Stimulated activated naive CD4-positive, alpha-beta T cell (primary cell): Measurements from ENCODE around the gene CLDN17.

ENCODE experiments used
- DNase-seq, 6 experiments: peaks; one replicate each; lab custom pipeline; 2025; lab: John Stamatoyannopoulos, UW

Gene CLDN17, protein sequence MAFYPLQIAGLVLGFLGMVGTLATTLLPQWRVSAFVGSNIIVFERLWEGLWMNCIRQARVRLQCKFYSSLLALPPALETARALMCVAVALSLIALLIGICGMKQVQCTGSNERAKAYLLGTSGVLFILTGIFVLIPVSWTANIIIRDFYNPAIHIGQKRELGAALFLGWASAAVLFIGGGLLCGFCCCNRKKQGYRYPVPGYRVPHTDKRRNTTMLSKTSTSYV

DNA sequence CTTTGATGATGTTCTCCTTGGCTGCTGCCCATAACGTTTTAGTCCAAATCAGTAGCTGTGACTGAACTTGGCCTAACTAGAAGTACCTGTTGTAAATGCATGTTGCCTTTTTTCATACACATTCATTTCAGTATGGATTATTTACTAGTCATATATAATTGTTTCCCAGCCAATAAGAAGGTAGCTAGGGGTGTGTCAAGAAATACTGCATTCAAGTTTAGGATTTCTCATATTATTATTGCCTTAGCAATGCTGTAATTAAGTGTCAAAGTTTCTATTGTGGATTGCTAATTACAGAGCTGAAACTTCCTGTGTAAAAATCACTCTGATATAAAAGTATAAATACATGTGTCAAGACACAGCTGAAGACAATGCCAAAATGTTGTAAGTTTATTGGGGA is at the start of gene CLDN17:
Gene CLDN17, minus strand, starts transcription at position 101 of the 400 bp plus-strand sequence. CDS start 188 bp downstream, outside the sequence.
- no peak for DNase-seq

DNA sequence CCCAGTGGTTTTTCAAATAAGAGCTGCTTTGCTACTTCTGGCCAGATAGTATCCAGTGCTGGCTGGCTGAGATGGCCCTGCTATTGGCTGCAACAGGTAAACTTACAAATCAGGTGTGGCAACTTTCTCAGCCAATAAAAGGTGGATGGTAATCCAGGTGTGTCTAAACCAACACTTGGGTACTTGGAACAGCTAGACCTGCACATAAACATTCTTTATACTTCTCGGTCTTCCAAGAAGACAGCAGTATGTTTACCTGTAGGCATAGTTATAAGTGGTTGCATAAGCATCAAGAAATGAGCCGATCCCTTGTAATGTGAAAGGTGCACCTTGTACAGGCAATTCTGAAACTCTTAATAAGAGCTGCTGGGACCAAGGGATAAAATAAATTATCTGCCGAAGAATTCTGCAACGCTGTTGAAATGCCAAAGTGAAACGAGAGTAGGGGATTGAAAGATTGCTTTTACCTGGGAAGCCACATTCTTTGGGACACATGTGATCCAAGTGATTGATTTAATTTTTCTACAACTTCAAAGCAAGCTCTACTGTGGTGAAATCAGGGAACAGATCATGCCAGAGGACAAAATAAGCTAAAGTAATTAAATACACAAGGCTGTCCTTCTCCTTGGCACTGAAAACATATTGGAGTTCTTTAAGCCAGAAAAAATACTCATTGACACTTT is 49.6 kb upstream of the CLDN17 start, which contains the start of gene CLDN8:
Gene CLDN8, minus strand, starts transcription at position 57 of the 683 bp plus-strand sequence. CDS start 172 bp downstream, outside the sequence.
- no peak for DNase-seq

- DNase-seq, result no peak
Measured at GRCh38 chr21:30211071-30211470, 44.5 kb upstream of the CLDN17 start.

DNA sequence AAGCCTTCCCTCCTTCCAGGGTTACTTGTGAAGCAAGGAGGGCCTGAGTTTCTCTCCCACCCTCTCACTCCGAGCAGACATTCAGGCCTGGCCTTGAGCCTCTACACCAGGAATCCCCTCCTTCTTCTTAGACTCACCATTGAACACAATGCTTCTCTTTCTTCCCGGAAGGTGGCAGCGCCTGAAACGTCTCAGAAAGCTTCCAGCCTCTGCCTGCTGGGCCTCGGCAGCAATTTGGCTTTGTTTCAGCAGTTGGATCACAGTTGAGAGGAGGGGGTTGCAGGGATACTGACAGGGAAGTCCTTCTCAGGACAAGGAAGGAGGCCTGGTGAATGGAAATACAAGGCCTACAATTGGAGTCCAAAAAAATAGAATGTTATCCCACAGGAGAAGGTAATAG is 43.0 kb upstream of the CLDN17 start:
- DNase-seq, result no peak

DNA sequence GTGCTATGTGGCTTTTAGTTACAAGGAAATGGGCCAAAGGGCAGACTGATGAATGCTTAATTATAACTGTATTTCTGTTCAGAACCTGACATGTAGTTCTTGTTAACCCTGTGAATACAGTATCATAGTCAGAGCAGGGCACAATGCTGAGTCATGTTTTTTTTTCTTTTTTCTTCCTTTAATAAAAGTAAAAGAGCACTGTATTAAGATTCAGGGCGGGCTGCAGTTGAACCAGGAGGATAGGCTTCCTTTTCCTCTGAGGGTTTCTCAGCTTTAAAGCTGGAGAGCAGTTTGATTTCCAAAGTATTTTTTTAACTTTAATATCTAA is 40.6 kb upstream of the CLDN17 start:
- no peak for DNase-seq

DNA sequence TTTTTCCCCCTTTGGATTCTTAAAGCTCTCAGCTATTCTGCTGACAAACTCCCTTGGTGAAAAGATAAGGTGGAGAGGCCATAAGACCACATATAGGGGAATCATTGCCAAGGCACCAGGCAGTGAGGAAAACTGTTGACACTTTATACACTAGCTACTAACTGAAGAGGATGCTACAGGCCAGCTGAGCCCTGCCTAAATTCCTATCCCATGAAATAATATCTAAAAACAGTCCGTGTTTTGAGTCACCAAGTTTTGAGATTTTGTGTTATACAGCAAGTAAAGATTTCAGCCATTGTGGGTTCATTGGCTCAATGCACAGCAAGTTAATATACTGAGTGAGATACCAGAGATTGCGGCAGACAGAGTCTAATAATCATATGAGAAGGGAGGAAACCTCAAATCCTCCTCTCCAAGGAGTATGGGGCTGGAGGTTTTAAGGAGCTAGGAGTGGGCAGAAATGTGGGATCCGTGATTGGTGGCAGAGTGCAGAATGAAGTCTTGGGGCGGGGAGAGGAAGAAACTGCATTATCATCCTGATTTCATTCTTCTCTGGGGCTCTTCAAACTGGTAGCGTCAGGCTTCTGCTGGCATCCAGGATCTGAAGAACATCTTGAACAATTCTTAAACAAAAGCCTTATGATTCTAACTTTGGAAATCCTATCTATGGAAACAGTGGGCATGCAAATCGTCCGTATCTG is 40.1 kb upstream of the CLDN17 start:
- DNase-seq, result no peak

DNA sequence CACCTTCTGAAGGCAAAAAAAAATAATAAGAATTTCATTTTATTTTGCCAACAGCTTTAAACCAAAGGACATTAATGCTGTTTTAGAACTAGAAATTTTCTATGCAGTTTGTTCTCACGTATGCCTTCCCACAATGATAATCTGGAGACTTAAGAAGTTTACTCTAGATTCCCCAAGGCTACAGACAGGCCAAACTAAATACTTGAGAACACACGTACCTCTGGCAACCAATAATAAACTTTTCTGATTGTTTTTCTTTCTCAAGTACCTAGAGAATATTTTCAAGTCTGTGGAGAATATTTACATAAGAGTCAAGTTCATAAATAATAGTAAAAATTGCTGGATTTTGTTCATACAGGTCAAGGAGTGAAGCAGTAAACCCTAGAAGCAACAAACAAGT is 33.4 kb upstream of the CLDN17 start:
- no peak for DNase-seq

DNA sequence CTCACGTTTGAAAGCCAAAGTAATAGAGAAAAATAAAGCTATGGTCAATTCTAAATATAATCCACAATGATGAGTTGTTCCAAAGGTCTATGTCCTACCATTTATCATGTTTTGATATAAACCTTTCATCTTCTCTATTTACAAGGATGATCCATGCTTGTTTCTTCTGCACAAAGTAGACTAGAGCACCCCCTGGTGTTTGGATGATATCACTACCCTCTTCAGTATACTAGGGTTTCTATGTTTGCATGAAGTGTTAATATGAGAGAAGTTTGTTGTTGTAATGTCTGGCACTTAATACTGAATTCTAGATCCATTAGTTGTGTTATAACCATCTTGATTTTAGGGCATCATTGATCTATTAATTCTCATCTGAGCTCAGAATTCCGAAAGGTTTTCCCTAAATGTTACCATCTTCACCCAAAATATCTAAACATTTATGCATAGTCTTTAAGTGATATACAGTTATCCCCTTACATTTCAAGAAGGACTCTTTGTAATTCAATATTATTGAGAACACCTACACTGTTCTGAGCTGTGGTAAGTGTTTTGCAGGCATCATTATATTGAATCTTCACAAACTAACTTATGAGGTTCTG is 28.2 kb upstream of the CLDN17 start:
- DNase-seq, result no peak

DNA sequence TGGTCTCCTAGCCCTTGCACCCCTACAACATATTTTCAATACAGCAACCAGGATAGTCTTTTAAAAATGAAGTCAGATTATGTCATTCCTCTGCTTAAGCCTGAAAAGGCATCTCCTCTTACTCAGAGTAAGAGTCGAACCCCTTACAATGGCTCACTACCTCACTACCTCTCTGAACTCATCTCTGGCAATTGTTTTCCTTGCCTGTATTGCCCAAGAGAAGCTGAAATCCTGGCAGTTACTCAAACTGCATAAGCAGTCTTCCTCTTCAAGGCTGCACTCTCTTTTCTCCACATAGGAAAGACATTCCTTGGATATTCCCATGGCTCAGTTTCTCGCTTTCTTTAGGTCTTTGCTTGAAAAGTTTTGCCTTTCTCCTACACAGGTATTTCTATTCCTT is 26.6 kb upstream of the CLDN17 start:
- no peak for DNase-seq

DNA sequence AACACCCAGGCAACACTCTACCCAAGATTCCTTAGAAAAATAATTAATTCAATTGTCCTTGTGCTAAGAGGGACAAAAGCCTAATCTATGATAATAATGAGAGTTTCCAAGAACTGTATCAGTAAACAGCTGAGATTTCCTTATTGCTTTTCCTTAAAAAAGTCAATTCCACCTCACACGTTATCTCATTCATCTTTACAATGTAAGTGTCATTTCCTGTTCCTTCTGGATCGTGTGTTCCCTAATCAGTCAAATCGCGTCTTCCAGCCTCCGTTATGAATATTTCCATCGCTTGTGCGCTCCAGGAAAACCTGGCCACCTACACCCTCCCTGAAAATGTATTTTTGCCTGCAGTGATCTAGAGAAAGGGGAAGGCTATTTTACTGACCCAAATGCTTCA is 23.9 kb upstream of the CLDN17 start:
- DNase-seq, result no peak

- DNase-seq, result no peak
Measured at GRCh38 chr21:30189773-30190172, 23.2 kb upstream of the CLDN17 start.

DNA sequence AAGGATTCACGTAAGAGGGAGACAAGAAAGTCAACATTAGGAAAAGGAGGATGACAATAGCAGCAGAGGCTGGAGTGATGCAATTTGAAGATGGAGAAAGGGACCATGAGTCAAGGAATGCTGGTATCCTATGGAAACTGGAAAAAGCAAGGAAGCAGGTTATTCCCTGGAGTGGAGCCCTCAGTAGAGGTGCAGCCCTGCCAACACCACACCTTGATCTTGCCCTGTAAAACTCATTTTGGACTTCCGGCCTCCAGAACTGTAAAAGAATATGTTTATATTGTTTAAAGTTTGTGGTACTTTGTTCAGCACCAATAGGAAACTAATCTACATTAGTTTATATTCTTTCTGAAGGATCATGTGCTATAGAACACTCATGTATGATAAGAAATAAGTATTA is 19.6 kb upstream of the CLDN17 start:
- DNase-seq, result no peak

- no peak for DNase-seq
Measured at GRCh38 chr21:30168086-30168485, 1.5 kb upstream of the CLDN17 start.

DNA sequence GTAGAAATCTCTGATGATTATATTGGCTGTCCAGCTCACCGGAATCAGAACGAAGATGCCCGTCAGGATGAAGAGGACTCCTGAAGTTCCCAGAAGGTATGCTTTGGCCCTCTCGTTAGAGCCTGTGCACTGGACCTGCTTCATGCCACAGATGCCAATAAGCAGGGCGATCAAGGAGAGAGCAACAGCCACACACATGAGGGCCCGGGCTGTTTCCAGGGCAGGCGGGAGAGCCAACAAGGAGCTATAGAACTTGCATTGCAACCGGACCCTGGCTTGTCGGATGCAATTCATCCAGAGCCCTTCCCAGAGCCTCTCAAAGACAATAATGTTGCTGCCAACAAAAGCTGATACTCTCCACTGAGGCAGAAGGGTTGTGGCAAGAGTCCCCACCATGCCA is 434 bp downstream of the CLDN17 start:
- no peak for DNase-seq

DNA sequence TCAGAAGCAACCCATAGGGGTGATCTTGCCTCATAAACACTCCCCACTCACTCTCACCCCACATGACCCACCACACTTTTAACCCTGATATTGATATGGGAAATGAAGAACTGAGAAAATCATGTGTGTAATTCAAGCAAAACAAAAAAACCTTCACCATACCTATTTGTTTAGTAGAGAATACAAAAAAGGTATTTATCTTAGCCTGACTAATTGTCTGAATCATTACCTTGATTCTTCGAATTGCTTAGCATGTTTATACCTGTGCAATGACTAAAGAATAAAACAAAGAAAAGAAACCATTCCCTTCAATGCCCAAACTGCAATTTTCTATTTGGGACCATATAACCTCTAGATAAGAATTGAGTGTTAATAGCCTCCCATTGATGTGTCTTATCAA is 1.8 kb downstream of the CLDN17 start:
- DNase-seq, result no peak

DNA sequence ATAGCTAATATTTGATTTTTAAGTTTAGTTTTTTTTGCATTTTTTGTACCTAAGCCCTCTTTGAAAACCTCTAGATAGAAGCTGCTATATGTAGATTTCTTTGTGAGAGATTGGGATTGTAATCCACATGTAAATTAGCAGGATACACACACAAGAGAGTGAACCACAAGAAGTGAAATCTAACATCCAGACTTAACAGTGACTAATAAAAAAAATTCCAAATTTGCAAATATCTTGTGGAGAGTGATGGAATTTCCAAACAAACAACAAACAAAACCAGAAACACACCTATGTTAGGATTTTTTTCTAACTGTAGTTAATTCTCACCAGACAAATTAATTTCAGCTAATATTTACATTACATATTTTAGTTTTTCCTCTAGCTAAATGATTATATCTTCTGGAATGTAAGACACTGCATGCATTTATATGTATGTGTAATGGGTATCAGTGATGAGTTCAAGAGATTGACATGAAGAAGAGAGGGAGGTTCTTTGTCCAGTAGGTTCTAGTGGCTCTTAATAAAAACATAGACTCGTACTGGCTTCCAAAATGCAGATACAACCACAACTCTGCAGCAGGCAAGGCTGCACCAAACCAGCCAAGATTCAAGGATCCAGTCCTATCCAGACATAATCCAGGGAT is 12.8 kb downstream of the CLDN17 start:
- DNase-seq, result no peak

- no peak for DNase-seq
Measured at GRCh38 chr21:30152792-30153191, 13.8 kb downstream of the CLDN17 start.

- no peak for DNase-seq
Measured at GRCh38 chr21:30148906-30149305, 17.7 kb downstream of the CLDN17 start.

GRCh38 chr21:30146558-30147282 is 19.9 kb downstream of the CLDN17 start:
- DNase-seq, result no peak

DNA sequence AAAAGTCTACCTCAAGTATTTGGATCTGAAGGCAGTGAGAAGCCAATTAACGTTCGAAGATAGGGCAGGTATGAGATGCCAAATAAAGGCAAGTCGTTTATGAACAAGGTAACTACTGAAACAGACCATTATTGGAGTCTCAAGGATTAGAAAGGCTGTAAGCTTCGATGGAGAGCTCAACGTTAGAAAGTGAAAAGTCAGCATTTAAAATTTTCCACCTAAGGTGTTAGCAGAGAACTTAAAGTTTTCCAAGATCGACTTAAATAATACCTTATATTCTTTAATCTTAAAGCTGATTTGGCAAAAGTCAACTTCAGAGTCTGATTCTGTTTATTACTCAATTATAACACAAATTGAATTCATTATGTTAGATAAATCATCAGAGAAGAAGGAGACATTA is 28.1 kb downstream of the CLDN17 start:
- DNase-seq, result no peak

DNA sequence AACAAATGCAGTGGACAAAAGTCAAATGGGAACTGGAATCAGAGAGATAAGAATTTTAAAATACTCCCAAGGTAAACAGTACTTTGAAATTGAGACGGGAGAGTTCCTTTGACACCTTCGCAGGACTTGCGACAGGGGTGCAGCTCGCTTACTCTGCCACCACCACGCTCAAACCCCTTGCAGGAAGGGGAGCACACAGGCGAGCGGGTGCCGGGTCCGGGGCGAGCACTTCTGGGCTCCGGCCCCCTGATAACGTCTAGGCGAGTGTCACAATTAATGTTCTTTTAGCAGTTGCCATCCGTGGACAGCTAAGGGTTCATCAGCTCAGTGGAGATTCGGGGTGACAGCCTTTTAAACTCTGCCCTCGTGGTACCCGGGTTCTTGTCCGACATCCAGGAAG is 37.4 kb downstream of the CLDN17 start:
- no peak for DNase-seq

GRCh38 chr21:30126576-30126975 is 40.0 kb downstream of the CLDN17 start:
- no peak for DNase-seq
